SJCRH30 (cell line): Measurements from ENCODE around the gene GNG12. TPM values are rescaled to one million over a fixed set of nuclear protein-coding genes. Genes with fewer than 3 reads are reported as not detected.
A peak's percentile ranks its signal among the peaks of the same experiment; 100 is the strongest.

Experiments
- DNase-seq, 2 experiments: peaks; one replicate each; pipeline ENCODE4 v3.0.0-alpha.2; 2015 to 2020
- H3K27ac ChIP-seq: fragments of 250-450 bp; sonication (Bioruptor Pico); 2 replicates; pipeline ENCODE4 v1.5.1; 2020; ENCODE audit warnings: mild to moderate bottlenecking, moderate library complexity
- H3K27me3 ChIP-seq: fragments of 250-450 bp; sonication (Bioruptor Pico); 2 replicates; pipeline ENCODE4 v1.5.1; 2020; ENCODE audit warnings: mild to moderate bottlenecking, moderate library complexity
- H3K36me3 ChIP-seq: fragments of 250-450 bp; sonication (Bioruptor Pico); 2 replicates; pipeline ENCODE4 v1.5.1; 2020; ENCODE audit warnings: mild to moderate bottlenecking, moderate library complexity
- H3K4me1 ChIP-seq: fragments of 250-450 bp; sonication (Bioruptor Pico); 2 replicates; pipeline ENCODE4 v1.5.1; 2020; ENCODE audit warnings: mild to moderate bottlenecking, moderate library complexity
- H3K4me3 ChIP-seq: fragments of 250-450 bp; sonication (Bioruptor Pico); 2 replicates; pipeline ENCODE4 v1.5.1; 2020; ENCODE audit warnings: mild to moderate bottlenecking, moderate library complexity
- H3K9me3 ChIP-seq: fragments of 250-450 bp; sonication (Bioruptor Pico); replicated peaks from 2 replicates; pipeline ENCODE4 v1.5.1; 2020; ENCODE audit warnings: mild to moderate bottlenecking, moderate library complexity
- total RNA-seq: library from RNA; depleted of rRNA; stranded (reverse); fragments of >200 nt; shearing (Covaris generic); gene quantifications from 2 replicates; pipeline ENCODE4 v1.2.3, GENCODE V29; 2014

The GNG12 gene
- total RNA-seq, 1 experiment from 2014 or later: 110 TPM

DNA sequence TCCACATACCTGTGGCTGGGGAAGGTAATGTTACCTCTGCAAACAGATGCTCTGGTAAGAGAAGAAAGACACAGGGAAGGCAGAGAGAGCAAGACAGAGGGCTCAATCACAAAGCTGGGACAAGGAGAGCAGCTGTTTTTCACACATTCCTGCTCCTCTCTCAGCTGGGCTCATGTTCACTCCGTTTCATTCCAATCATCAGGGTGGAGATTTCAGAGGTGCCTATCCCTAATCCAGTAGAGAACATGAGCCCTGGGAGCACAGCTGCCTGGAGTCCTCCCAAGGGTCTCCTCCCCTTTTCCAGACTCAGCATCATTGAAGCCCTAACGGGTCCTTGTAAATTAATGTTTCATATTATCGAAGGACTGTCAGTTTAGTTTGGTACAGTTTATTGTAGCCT is 128.9 kb downstream of the GNG12 start:
- Histone ChIP-seq H3K27ac (peak overlapping the region; percentile 54), H3K36me3 (peaks cover 3% of the 10 kb centered on the region), H3K9me3 (no peaks in the 10 kb centered on the region), H3K4me1 (peaks cover 35% of the 10 kb centered on the region), H3K27me3 (no peaks in the 10 kb centered on the region), H3K4me3 (no peak overlapping the region)
- DNase-seq: peak; percentile 83 to 94

DNA sequence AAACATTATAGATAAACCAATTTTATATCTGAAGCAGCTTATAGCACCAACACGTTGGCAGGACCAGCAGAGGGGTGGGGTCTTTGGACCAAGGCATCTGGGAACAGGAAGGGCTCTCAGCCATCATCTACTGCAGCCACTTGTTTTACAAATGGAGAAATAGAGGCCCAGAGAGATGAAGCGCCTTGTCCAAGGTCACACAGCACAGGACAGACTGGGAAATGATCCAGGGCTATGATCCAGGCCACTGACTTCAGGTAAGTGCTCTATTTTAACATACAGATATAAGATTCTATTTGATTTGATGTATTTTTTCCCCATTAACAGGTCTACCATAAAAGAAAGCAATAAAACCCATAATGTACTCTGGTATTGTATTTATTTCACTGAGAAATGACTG is 131.4 kb downstream of the GNG12 start:
- no peak overlapping the region for H3K4me3 ChIP-seq
- no peak overlapping the region for H3K27ac ChIP-seq
- no peak for DNase-seq
- H3K36me3 ChIP-seq: peaks cover 3% of the 10 kb centered on the region
- peaks cover 36% of the 10 kb centered on the region for H3K4me1 ChIP-seq
- no peaks in the 10 kb centered on the region for H3K9me3 ChIP-seq
- no peaks in the 10 kb centered on the region for H3K27me3 ChIP-seq

DNA sequence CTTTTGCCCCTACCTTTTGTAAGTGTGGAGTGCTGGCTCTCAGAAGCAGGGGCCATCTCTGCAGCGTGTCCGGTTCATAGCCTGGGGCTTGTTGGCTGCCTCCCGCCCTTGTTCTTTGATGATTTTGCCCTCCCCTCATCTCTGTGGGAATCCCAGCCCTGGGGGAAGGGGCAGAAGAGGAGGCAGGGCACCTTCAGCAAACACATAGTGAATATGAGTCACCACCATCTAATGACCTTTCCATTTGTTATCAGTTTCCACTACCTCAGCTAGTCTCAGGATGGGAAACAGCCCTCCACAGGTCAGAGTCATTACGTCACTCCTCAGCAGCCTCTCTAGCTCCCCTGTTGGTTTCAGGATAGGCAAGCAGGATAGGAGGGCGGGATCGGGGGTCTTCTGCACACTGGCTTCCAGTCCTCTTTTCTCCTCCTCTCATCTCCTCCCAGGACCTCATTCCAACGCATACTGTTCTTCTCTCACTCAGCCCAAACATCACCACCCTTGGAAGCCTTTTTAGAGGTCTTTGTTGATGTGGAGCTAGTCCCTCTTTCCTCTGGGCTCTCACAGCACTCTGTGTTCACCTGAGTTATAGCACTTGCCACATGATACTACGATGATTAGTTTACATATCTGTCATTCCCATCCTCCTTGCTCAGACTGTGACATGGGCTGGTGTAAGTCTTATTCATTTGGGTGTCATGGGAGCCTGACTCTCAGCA is 132.4 kb downstream of the GNG12 start:
- Histone ChIP-seq H3K4me1 (peaks cover 46% of the 10 kb centered on the region), H3K27ac (peak overlapping the region; percentile 17; the same call in 1 of the 2 replicates), H3K36me3 (peaks cover 3% of the 10 kb centered on the region), H3K4me3 (no peak overlapping the region), H3K27me3 (no peaks in the 10 kb centered on the region), H3K9me3 (no peaks in the 10 kb centered on the region)
- peak; percentile 58 to 77 for DNase-seq

DNA sequence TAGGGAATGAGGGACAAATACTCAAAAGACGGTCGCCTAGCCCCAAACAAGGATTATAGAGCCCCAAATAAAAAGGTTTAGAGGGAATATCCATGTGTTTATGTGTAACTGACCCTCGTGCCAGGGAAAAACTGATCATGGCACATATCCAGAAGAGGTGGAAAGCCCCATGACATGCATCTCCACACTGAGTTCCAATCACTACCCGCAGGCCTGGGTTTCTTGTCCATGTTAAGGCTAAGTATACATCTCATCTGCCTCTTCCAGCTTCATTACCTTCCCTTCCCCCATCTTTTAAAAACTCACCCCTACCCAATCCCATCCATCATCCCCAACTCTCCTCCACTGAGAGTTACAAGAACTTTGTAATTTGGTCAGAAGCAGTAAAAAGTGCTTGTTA is 133.0 kb downstream of the GNG12 start:
- Histone ChIP-seq H3K9me3 (no peaks in the 10 kb centered on the region), H3K27me3 (no peaks in the 10 kb centered on the region), H3K4me1 (peaks cover 50% of the 10 kb centered on the region), H3K4me3 (no peak overlapping the region), H3K27ac (peak overlapping the region; percentile 17; the same call in 1 of the 2 replicates), H3K36me3 (peaks cover 3% of the 10 kb centered on the region)
- no peak for DNase-seq

DNA sequence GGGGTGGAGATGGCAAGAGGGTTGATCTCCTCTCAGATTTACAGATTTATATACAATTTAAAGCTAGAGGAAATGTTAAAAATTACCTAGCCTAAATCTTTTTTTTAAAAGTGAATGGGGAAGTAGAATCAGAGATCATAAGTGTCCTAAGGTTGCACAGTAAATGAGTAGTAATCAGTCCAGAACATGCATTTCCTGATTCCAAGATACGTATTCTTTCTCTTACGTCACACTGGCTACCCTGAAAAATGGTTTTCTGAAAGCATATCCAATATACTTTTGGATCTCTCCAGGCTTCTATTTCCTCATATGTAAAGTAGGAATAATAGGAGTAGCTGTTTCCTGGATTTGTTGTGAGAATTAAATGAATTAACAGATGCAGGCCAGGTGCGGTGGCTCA is 136.6 kb downstream of the GNG12 start:
- Histone ChIP-seq H3K9me3 (no peaks in the 10 kb centered on the region), H3K4me3 (no peak overlapping the region), H3K4me1 (peaks cover 35% of the 10 kb centered on the region), H3K36me3 (no peaks in the 10 kb centered on the region), H3K27me3 (no peaks in the 10 kb centered on the region), H3K27ac (peak overlapping the region; percentile 7; the same call in 1 of the 2 replicates)
- no peak for DNase-seq

DNA sequence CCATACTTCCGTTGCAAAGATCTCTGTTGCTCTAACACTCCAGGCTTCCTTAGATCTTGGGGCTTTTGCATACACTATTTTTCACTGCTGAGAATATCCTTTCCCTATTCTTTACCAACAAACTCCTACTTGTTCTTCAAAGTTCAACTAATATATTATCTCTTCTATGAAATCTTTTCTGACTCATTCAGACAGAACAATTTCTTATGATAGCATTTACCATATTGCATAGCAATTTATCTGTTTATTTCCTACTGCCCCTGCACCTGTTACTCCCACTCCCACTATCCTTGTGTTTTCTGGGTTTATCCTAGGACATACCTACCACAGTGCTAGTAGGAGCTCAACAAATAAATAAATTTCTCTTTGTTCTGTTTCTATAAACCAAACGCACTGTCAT is 137.3 kb downstream of the GNG12 start:
- DNase-seq: peak in 1 of 2 experiments; percentile 50
- Histone ChIP-seq H3K27ac (peak overlapping the region; percentile 7; the same call in 1 of the 2 replicates), H3K36me3 (0 out of 2 replicates have a peak, but pooled peaks cover 4% of the 10 kb centered on the region), H3K9me3 (no peaks in the 10 kb centered on the region), H3K27me3 (no peaks in the 10 kb centered on the region), H3K4me3 (no peak overlapping the region), H3K4me1 (peaks cover 29% of the 10 kb centered on the region)

DNA sequence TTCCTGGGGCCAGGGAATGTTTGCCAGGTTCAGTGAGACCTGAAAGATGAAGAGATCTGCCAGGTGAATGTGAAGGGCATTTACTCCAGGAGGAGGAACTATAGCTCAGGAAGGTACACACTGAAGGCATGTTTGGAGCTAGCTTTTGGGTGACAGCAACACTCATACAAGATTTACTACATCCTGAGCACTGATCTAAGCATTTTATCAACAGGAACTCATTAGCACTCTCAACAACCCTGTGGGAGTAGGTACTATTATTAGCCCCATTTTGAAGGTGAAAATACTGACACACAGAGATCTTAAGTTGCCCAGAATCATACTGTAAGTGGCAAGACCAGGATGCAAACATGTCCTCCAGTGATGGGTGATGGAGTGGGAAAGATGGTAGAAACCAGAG is 141.6 kb downstream of the GNG12 start:
- no peak for DNase-seq

DNA sequence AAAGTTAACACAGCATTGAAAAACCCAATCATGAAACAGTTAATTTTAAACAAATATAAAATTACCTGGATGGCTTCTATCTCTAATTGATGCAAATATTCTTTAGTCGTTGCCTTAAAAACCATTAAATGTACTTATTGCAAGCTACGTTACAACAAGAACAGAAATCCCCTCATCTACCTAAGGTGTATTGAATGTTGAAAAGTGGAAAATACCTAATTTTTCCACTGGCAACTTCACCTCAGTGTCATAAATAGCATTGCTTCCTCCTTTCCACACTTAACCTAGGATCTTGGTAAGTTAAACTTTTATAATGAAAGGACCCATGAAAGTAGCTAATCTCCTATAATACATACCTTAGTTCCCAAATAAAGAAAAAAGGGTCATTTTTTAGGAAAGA is 142.9 kb downstream of the GNG12 start:
- H3K36me3 ChIP-seq: peaks cover 50% of the 10 kb centered on the region

More for the DNA sequence above, 141.6 kb downstream of the GNG12 start:
- H3K9me3 ChIP-seq: no peaks in the 10 kb centered on the region
- no peak overlapping the region for H3K27ac ChIP-seq
- peaks cover 41% of the 10 kb centered on the region for H3K36me3 ChIP-seq
- H3K4me1 ChIP-seq: peaks cover 25% of the 10 kb centered on the region
- H3K4me3 ChIP-seq: no peak overlapping the region
- no peaks in the 10 kb centered on the region for H3K27me3 ChIP-seq

DNA sequence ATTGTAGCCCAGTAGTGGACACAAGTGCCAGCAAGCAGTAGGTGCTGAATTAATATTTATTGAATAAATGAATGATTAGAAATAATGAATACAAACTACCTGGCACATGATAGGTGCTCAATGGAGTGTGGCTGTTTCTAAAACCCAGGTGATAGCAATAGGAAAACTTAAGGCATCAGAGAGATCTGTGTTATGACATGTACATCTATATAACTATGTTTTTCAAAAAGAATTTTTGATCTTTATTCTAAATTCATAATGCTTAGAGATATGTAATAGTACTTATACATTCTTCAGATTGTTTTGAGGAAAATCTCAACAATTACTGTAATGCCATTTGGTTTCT is 143.3 kb downstream of the GNG12 start:
- Histone ChIP-seq H3K27me3 (no peaks in the 10 kb centered on the region), H3K36me3 (peaks cover 50% of the 10 kb centered on the region), H3K4me3 (no peak overlapping the region), H3K27ac (no peak overlapping the region), H3K4me1 (peaks cover 11% of the 10 kb centered on the region), H3K9me3 (no peaks in the 10 kb centered on the region)
- no peak for DNase-seq

More for the DNA sequence above, 142.9 kb downstream of the GNG12 start:
- Histone ChIP-seq H3K27me3 (no peaks in the 10 kb centered on the region), H3K27ac (no peak overlapping the region), H3K9me3 (no peaks in the 10 kb centered on the region), H3K4me1 (peaks cover 15% of the 10 kb centered on the region), H3K4me3 (no peak overlapping the region)
- no peak for DNase-seq

DNA sequence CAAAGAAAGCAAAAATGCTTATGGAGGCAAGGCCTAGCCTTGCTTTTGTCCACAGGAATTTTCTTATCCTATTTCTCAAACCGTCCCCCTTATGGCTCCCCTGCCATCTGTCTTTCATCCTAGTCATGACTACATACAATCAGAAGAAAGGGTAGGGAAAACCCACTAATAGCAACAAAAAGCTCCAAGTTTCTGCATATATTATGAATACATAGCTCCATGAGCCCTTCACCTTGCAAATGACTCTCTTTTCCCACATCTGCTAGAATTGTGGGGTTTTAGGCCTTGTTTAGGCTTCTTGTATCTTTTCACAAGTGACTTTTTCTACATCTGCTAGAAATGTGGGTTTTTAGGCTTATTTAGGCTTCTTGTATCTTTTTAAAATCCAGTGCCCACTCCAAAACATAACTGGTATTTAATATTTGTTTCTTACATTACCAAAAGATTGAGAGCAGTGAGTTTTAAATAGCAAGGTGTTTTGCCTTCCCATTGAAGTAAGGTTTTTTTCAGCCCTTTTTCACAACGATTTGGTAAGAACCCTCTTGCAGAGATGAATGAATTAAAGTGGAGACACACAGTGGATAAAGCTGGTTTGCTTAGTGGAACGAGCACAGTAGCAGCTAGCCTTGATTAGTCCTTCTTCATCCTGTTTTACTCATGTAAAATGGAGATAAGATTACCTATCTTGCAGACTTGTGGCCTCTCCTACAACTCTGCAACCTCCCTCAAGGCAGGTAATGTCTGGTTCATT is 143.8 kb downstream of the GNG12 start:
- Histone ChIP-seq H3K4me1 (peaks cover 9% of the 10 kb centered on the region; the same call in 1 of the 2 replicates), H3K36me3 (peaks cover 50% of the 10 kb centered on the region), H3K9me3 (no peaks in the 10 kb centered on the region), H3K4me3 (no peak overlapping the region), H3K27me3 (no peaks in the 10 kb centered on the region), H3K27ac (no peak overlapping the region; the same call in 1 of the 2 replicates)
- DNase-seq: no peak

DNA sequence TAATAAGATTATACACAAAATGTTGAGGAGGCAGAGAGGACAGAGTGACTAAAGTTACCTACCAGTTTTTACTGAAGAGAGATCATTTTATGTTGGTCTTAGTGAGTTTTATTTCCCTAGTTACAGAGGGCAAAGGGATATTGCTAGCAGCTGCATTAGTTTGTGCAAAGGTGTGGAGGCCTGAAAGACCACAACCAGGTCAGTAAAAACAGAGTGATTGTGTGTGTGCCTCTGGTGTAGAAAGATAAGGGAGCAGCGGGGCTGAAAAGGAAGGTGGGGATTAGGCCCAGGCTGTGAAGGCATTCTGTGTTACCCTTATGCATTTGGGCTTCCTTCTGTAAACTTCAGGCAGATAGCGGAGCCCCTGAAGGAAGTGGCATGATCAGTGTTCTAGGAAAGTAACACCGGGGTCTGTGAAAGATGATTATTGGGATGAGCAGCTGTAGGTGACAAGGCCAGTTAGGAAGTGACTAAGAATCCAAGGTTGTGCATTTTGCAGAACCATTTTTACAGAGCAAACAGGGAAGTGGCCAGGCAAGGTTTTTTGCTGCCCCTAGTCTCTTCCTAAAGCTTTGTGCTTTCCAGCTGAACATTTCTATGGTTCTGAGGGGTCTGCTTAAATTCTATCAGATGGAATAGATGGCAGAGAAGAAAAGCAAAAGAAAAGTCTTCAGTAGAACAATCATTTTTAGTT is 144.6 kb downstream of the GNG12 start:
- H3K27ac ChIP-seq: peak overlapping the region; percentile 1; the same call in 1 of the 2 replicates
- no peaks in the 10 kb centered on the region for H3K27me3 ChIP-seq
- H3K4me1 ChIP-seq: peaks cover 15% of the 10 kb centered on the region; the same call in 1 of the 2 replicates
- H3K9me3 ChIP-seq: no peaks in the 10 kb centered on the region
- peak in 1 of 2 experiments; percentile 36 for DNase-seq
- no peak overlapping the region for H3K4me3 ChIP-seq
- peaks cover 50% of the 10 kb centered on the region for H3K36me3 ChIP-seq

DNA sequence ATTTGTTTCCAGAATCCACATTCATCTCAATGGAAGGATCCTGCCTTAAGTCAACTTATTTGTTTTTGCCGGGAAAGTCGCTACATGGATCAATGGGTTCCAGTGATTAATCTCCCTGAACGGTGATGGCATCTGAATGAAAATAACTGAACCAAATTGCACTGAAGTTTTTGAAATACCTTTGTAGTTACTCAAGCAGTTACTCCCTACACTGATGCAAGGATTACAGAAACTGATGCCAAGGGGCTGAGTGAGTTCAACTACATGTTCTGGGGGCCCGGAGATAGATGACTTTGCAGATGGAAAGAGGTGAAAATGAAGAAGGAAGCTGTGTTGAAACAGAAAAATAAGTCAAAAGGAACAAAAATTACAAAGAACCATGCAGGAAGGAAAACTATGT is 145.6 kb downstream of the GNG12 start:
- Histone ChIP-seq H3K9me3 (no peaks in the 10 kb centered on the region), H3K36me3 (peaks cover 50% of the 10 kb centered on the region), H3K4me1 (peaks cover 25% of the 10 kb centered on the region), H3K4me3 (peak overlapping the region; percentile 77), H3K27me3 (no peaks in the 10 kb centered on the region), H3K27ac (peak overlapping the region; percentile 99)
- DNase-seq: peak in 1 of 2 experiments; percentile 34

DNA sequence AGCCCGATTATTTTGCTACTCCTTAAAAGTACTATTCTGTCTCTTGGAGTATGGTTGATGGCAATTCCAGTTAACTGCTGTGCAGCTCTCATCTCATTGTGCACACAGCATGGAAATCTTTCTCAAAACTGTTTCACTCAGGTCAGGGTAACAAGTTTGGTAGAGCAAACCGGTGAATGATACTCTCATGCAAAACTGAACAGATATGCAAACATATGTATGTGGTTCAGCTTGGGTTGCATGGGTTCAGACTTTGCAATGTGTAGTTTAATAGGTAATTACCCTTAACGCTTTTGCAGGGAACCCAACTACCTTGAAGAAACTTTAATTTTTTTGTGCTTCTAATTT is 146.1 kb downstream of the GNG12 start:
- no peaks in the 10 kb centered on the region for H3K9me3 ChIP-seq
- H3K36me3 ChIP-seq: peaks cover 50% of the 10 kb centered on the region
- no peaks in the 10 kb centered on the region for H3K27me3 ChIP-seq
- peaks cover 28% of the 10 kb centered on the region for H3K4me1 ChIP-seq
- H3K27ac ChIP-seq: peak overlapping the region; percentile 99
- H3K4me3 ChIP-seq: peak overlapping the region; percentile 77
- DNase-seq: peak in 1 of 2 experiments; percentile 49

DNA sequence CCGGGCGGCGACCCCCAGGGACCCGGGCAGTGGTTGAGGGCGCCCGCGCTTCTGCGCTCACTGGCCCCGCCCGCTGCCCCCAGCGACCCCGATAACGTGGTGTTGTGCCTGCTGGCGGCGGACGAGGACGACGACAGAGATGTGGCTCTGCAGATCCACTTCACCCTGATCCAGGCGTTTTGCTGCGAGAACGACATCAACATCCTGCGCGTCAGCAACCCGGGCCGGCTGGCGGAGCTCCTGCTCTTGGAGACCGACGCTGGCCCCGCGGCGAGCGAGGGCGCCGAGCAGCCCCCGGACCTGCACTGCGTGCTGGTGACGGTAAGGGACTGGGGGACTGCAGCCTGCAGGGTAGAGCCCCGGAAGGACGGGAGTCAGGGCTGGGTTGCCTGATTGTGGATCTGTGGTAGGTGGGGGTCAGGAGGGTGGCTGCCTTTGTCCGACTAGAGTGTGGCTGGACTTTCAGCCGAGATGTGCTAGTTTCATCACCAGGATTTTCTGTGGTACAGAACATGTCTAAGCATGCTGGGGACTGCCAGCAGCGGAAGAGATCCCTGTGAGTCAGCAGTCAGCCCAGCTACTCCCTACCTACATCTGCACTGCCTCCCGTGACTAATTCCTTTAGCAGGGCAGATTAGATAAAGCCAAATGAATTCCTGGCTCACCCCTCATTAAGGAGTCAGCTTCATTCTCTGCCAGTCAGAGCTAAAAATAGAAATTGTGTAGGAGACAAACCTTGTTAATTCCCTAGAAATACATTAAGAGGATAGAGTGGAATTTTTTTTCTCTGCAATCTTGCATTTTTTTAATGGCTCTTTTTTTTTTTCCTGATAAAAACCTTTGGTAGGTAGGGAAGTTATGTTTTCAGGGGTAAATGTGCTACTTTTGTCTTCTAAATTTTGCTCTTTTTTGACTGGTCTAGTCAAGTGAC is 146.7 kb downstream of the GNG12 start:
- DNase-seq: peak; percentile 96 to 98
- peaks cover 28% of the 10 kb centered on the region for H3K4me1 ChIP-seq
- peaks cover 50% of the 10 kb centered on the region for H3K36me3 ChIP-seq
- H3K27me3 ChIP-seq: no peaks in the 10 kb centered on the region
- H3K4me3 ChIP-seq: peak overlapping the region; percentile 77
- peak overlapping the region; percentile 99 for H3K27ac ChIP-seq
- H3K9me3 ChIP-seq: no peaks in the 10 kb centered on the region
